Peyer's patch (tissue), 4 donors: Measurements from ENCODE around the gene LARP4B. TPM values are rescaled to one million over a fixed set of nuclear protein-coding genes. Genes with fewer than 3 reads are reported as not detected.

Experiments
- DNase-seq, 3 donors: peaks; one replicate each; pipeline ENCODE4 v3.0.0-alpha.2; 2017 to 2019
- H3K27ac ChIP-seq, 4 donors: fragments of 200-600 bp; sonication (generic); one replicate each; pipeline ENCODE4 v1.5.1; 2016 to 2019
- H3K27me3 ChIP-seq, 2 donors: fragments of 200-600 bp; sonication (generic); one replicate each; pipeline ENCODE4 v1.5.1; 2019
- H3K36me3 ChIP-seq, 3 donors: fragments of 200-600 bp; sonication (generic); one replicate each; pipeline ENCODE4 v1.5.1; 2016 to 2019
- H3K4me1 ChIP-seq, 4 donors: fragments of 200-600 bp; sonication (generic); one replicate each; pipeline ENCODE4 v1.5.1; 2016 to 2019
- H3K4me3 ChIP-seq, 4 donors: fragments of 200-600 bp; sonication (generic); 1 replicate in 3 of 4; 2 replicates in 1 of 4; pipeline ENCODE4 v1.5.1; 2016 to 2019; ENCODE audit warnings: mild to moderate bottlenecking in 1 of 4
- H3K9me3 ChIP-seq, 4 donors: fragments of 200-600 bp; sonication (generic); one replicate each; pipeline ENCODE4 v1.5.1; 2016 to 2019; ENCODE audit warnings: mild to moderate bottlenecking in 1 of 4
- POLR2A ChIP-seq, 2 donors: fragments of 450-650 bp; IDR thresholded peaks; one replicate each; pipeline ENCODE4 v1.5.1; 2017; ENCODE audit warnings: antibody characterized with exemption in 2 of 2, mild to moderate bottlenecking in 2 of 2, moderate library complexity in 2 of 2
- total RNA-seq, 4 donors: library from RNA; depleted of rRNA; stranded (reverse); fragments of >200 nt; gene quantifications; one replicate each; pipeline ENCODE4 v1.1.0, GENCODE V29; 2016
- TF ChIP-seq, protein P1 (sequence below), 6 experiments: fragments of 450-650 bp in 4 of 6; fragments of 200-600 bp in 2 of 6; sonication (generic) in 1 of 6; IDR thresholded peaks; one replicate each; pipeline ENCODE4 v1.5.1; 2017 to 2019; ENCODE audit warnings: antibody characterized with exemption in 6 of 6, mild to moderate bottlenecking in 3 of 6, moderate library complexity in 1 of 6

Gene LARP4B
- total RNA-seq, 4 donors from 2014 or later: 77.2 to 106 (median 93.3) TPM

DNA sequence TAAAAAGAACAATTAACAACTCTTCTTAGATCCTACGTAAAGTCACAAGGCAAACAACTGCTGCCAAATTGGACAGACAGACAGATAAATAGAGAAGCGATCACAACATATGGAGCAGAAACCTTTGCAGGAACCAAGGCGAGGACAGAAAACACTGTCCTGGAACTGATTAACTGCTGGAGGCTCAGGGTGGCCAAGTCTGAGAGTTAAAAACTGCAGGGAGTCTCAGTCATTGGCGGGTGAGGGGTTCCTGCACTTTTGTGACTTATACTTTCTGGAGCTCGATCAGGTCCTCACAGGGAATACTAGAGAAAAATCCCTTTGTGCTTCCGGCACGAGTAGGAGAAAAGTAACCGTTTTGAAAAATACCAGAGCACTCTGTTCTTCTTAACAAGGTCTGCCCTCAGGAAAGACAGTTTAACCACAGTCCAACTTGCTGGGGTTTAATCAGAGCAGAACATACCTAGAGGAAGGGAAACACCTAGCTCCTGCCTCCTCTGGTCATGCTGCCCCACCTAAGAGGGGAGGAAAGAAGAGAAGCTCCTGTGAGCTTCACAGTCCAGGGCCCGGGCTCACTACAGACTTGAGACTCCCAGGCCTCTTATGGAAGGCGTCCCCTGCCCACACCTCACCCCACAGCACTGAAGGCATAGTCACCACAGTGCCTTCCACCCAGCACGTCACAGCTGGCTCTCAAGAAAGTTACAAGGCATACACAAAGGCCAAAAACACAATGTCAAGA, 74.9 kb downstream of the LARP4B start:
- no peak for TF ChIP-seq POLR2A (IDR thresholded peaks at IDR 0.05)
- TF ChIP-seq, protein P1, sequence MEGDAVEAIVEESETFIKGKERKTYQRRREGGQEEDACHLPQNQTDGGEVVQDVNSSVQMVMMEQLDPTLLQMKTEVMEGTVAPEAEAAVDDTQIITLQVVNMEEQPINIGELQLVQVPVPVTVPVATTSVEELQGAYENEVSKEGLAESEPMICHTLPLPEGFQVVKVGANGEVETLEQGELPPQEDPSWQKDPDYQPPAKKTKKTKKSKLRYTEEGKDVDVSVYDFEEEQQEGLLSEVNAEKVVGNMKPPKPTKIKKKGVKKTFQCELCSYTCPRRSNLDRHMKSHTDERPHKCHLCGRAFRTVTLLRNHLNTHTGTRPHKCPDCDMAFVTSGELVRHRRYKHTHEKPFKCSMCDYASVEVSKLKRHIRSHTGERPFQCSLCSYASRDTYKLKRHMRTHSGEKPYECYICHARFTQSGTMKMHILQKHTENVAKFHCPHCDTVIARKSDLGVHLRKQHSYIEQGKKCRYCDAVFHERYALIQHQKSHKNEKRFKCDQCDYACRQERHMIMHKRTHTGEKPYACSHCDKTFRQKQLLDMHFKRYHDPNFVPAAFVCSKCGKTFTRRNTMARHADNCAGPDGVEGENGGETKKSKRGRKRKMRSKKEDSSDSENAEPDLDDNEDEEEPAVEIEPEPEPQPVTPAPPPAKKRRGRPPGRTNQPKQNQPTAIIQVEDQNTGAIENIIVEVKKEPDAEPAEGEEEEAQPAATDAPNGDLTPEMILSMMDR (IDR thresholded peaks at IDR 0.05): no peak
- H3K4me1 ChIP-seq: no peaks in the 10 kb centered on the region
- no peak overlapping the region for H3K27ac ChIP-seq
- no peaks in the 10 kb centered on the region for H3K27me3 ChIP-seq
- DNase-seq: no peak
- no peak overlapping the region for H3K4me3 ChIP-seq
- H3K9me3 ChIP-seq: no peaks in the 10 kb centered on the region
- H3K36me3 ChIP-seq: peaks cover 0 to 28% (median 0%) of the 10 kb centered on the region in 3 donors

DNA sequence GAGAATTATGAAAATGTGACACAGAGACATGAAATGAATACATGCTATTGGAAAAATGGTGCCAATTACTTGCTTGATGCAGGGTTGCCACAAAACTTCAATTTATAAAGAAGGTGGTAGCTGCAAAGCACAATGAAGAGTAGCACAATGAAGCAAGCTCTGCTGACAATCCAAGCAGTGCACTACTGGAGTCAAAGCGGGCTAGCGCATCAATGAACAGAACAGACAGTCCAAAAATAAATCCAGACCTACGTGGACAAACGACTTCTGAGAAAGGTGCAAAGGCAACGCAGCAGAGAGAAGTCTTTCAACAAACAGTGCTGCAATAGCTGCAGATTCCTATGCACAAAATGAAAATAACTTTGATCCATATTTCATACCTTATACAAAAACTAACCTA, 75.8 kb downstream of the LARP4B start:
- H3K36me3 ChIP-seq: peaks cover 0 to 20% (median 0%) of the 10 kb centered on the region in 3 donors
- no peaks in the 10 kb centered on the region for H3K4me1 ChIP-seq
- no peaks in the 10 kb centered on the region for H3K9me3 ChIP-seq
- no peak overlapping the region for H3K4me3 ChIP-seq
- TF ChIP-seq POLR2A (IDR thresholded peaks at IDR 0.05): no peak
- TF ChIP-seq, protein P1 (IDR thresholded peaks at IDR 0.05): no peak
- H3K27ac ChIP-seq: no peak overlapping the region
- H3K27me3 ChIP-seq: no peaks in the 10 kb centered on the region
- DNase-seq: no peak

DNA sequence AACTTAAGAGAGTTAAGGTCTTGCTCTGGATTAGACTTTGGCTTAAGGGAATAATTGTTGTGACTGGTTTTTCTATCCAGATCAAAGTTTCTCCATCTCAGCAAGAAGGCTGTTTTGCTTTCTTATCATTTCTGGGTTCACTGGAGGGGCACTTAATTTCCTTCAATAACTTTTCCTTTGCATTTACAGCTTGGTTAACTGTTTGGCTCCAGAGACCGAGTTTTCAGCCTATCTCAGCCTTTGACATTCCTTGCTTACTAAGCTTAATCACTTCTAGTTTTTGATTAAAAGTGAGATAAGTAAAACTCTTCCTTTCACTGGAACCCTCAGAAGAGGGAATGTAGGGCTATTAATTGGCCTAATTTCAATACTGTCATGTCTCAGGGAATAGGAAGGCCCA, 76.4 kb downstream of the LARP4B start:
- Histone ChIP-seq H3K27ac (no peak overlapping the region), H3K9me3 (no peaks in the 10 kb centered on the region), H3K4me3 (no peak overlapping the region), H3K27me3 (no peaks in the 10 kb centered on the region), H3K4me1 (no peaks in the 10 kb centered on the region), H3K36me3 (peaks cover 0 to 14% (median 0%) of the 10 kb centered on the region in 3 donors)
- no peak for DNase-seq
- no peak for TF ChIP-seq POLR2A (IDR thresholded peaks at IDR 0.05)

DNA sequence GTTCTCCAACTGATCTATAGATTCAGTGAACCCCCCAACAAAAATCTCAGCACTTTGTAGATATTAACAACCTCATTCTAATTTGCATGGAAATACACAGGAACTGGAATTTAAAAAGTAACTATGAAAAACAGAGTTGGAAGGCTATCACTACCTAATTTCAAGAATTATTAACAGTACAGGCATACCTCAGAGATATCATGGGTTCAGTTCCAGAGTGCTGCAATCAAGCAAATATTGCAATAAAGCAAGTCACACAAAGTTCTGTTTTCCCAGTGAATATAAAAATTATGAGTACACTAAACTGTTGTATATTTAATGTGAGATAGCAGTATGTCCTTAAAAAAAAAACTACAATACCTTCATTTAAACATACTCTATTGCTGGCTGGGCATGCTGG, 78.5 kb downstream of the LARP4B start:
- TF ChIP-seq POLR2A (IDR thresholded peaks at IDR 0.05): no peak
- TF ChIP-seq, protein P1 (IDR thresholded peaks at IDR 0.05): no peak
- Histone ChIP-seq H3K9me3 (no peaks in the 10 kb centered on the region), H3K4me3 (no peak overlapping the region), H3K27me3 (no peaks in the 10 kb centered on the region), H3K36me3 (peaks cover 0 to 11% (median 0%) of the 10 kb centered on the region in 3 donors), H3K27ac (no peak overlapping the region), H3K4me1 (no peaks in the 10 kb centered on the region)
- DNase-seq: no peak

DNA sequence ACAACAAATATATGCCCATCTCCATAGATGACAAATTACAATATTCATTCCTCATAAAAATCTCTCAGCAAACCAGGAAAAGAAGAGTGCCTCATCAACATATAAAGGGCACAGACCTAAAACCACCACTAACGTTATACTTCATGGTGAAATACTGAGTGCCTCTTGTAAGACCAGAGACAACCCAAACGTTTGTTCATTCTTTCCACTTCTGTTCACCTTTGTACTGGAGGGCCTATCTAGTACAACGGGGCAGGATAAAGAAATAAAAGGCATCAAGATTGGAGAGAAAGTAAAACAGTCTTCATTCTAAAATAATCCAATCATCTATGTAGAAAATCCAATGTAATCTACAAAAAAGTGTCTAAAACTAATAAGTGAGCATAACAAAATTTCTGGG, 79.1 kb downstream of the LARP4B start:
- TF ChIP-seq POLR2A (IDR thresholded peaks at IDR 0.05): no peak
- TF ChIP-seq, protein P1 (IDR thresholded peaks at IDR 0.05): no peak
- Histone ChIP-seq H3K4me1 (no peaks in the 10 kb centered on the region), H3K27me3 (no peaks in the 10 kb centered on the region), H3K36me3 (peaks cover 0 to 14% (median 0%) of the 10 kb centered on the region in 3 donors), H3K27ac (peak overlapping the region in 1 of 4 donors; percentile 71), H3K4me3 (no peak overlapping the region), H3K9me3 (no peaks in the 10 kb centered on the region)
- no peak for DNase-seq

DNA sequence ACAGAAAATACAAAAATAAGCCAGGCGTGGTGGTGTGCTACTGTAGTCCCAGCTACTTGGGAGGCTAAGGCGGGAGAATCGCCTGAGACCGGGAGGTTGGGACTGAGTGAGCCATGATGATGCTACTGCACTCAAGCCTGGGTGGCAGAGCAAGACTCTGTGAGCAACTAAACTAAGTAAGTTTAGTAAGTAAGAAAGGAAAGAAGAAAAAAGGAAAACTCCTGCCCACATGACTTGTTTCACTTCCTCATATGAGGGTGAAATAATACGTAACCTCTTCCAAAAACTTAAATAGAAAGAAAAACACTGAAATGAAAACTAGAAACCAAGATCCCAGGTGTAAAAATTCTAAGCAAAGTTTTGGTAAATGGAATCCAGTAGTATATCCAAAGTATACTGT, 79.6 kb downstream of the LARP4B start:
- Histone ChIP-seq H3K36me3 (peaks cover 0 to 15% (median 0%) of the 10 kb centered on the region in 3 donors), H3K4me1 (no peaks in the 10 kb centered on the region), H3K4me3 (no peak overlapping the region), H3K9me3 (no peaks in the 10 kb centered on the region), H3K27me3 (no peaks in the 10 kb centered on the region), H3K27ac (peak overlapping the region in 1 of 4 donors; percentile 71)
- DNase-seq: peak in 1 of 3 donors; percentile 30
- TF ChIP-seq, protein P1 (IDR thresholded peaks at IDR 0.05): no peak
- TF ChIP-seq POLR2A (IDR thresholded peaks at IDR 0.05): no peak
